SH-SY5Y (cell line): ENCODE results near the gene MAP3K5.

Experiments
- GATA2 ChIP-seq: IDR thresholded peaks from 2 replicates; pipeline ENCODE4 v1.6.1; 2011; ENCODE audit warnings: mild to moderate bottlenecking, low read depth, low read length
- GATA3 ChIP-seq: IDR thresholded peaks from 2 replicates; pipeline ENCODE4 v1.6.1; 2011; ENCODE audit warnings: low read depth, mild to moderate bottlenecking, low read length, moderate library complexity

GRCh38 chr6:136564180-136564579, 228.1 kb downstream of the MAP3K5 start:
- TF ChIP-seq GATA2 (no peak), GATA3 (no peak)
